Measurements from ENCODE around the gene PTK6.

PTK6 gene

DNA sequence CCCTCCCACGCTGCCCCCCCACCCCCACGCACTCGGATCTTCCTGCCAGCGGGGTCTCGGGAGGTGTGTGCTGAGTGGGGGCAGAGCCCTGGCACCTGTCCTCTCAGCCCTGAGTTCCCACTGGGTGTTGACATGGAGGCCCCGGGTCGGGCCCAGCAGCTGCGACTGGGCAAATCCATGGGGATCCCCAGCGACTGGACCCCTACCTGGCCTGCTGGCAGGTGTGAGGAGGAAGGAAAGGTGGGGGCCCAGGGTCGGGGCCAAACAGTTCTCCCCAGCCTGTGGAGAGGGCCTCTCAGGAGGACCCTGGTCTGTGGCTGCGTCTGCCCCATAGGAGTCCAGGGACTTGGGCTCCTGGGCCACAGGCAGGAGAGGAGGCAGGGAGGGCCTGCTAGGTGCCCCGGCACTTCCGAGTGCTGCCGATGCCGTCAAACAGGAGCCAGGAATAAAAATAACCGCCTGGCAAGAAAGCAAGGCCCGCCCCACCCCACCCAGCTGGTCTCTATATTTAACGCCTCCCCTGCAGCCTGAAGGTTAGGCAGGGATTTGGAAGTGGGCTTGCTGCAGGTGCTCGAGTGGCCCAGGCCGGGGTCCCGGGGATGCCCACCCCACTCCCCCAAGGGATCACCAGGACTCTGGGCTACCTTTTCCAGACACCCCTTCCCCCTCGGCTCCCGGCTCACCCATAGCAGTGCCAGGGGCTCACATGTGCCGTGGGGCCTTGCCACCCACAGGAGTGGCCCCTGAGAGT, 36.9 kb downstream of the PTK6 start:
- Histone ChIP-seq H3K27me3 (ENCODE audit: control insufficient read depth, insufficient read depth, low read length) (peaks cover 74% of the 10 kb centered on the region), H3K4me1 (ENCODE audit: control insufficient read depth, insufficient read depth, low read length) (peaks cover 33% of the 10 kb centered on the region)

DNA sequence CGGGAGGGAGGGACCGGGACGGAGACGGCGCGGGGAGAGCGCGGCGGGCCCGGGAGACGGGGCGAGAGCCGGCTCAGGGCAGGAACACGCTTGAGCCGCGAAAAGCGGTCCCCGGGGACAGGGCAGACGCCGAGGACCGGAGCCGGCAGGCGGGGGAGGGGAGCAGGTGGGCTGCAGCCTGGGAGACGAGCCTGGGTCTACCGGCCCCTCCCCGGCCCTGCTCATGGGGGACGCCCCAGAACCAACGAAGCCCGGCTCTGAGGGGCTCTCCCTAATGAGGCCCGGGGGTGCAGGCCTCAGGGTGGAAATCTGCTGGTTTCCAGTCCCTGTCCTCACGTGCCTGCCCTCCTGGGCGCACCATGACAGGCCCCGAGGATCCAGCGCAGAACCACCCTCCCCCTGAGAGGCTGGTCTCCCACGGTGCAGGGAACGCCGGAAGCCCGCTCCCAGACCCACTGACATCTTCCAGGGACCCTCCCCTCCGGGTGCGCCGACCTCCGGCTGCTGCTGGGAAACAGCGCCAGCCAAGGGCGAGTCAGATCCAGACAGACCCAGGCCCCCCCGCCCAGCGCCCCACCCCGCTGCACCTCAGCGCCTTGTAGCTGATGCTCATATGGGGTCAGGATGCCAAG, 37.7 kb downstream of the PTK6 start:
- Histone ChIP-seq H3K27ac (ENCODE audit: low read depth, low read length) (no peak overlapping the region), H3K36me3 (ENCODE audit: control insufficient read depth, insufficient read depth, low read length) (no peaks in the 10 kb centered on the region), H3K4me3 (ENCODE audit: low read depth, low read length) (peak overlapping the region; percentile 60), H3K27me3 (ENCODE audit: control insufficient read depth, insufficient read depth, low read length) (peaks cover 77% of the 10 kb centered on the region), H3K9me3 (ENCODE audit: control insufficient read depth, insufficient read depth, low read depth, low read length) (no peaks in the 10 kb centered on the region), H3K4me1 (ENCODE audit: control insufficient read depth, insufficient read depth, low read length) (peaks cover 33% of the 10 kb centered on the region), H3K9ac (ENCODE audit: low read length) (no peak overlapping the region)

More for the DNA sequence above, 36.9 kb downstream of the PTK6 start:
- Histone ChIP-seq H3K36me3 (ENCODE audit: control insufficient read depth, insufficient read depth, low read length) (no peaks in the 10 kb centered on the region), H3K27ac (ENCODE audit: low read depth, low read length) (no peak overlapping the region), H3K4me3 (ENCODE audit: low read depth, low read length) (no peak overlapping the region), H3K9me3 (ENCODE audit: control insufficient read depth, insufficient read depth, low read depth, low read length) (peaks cover 4% of the 10 kb centered on the region; the same call in 1 of the 2 replicates), H3K9ac (ENCODE audit: low read length) (no peak overlapping the region)

DNA sequence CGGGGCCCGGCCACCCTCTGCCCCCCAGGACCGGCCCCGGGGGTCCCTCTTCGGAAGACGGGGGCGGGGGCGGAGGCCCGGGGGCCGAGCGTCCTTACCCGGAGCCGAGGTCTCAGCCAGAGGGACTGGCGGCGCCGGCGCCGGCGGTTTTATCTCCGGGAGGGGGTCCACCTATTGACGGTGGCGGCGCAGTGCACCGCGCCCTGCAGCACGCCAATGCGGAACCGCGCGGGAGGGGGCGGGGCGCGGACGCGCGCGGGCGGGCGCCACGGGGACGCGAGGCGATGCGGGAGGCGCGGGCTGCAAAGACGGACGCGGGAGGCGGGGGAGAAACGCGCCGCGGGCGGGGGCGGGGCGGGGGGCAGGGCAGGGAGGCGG, 38.2 kb downstream of the PTK6 start, which contains the start of gene EEF1A2:
TSS of gene EEF1A2 (minus strand) at position 124 of the 378 bp plus-strand sequence. CDS start 1,320 bp downstream, outside the sequence.
- Histone ChIP-seq H3K27ac (ENCODE audit: low read depth, low read length) (no peak within 1 kb of the TSS), H3K9me3 (ENCODE audit: control insufficient read depth, insufficient read depth, low read depth, low read length) (no peaks in the 10 kb centered on the region), H3K4me3 (ENCODE audit: low read depth, low read length) (peak within 1 kb of the TSS; percentile 60), H3K9ac (ENCODE audit: low read length) (no peak within 1 kb of the TSS), H3K4me1 (ENCODE audit: control insufficient read depth, insufficient read depth, low read length) (peaks cover 33% of the 10 kb centered on the region), H3K27me3 (ENCODE audit: control insufficient read depth, insufficient read depth, low read length) (peaks cover 75% of the 10 kb centered on the region), H3K36me3 (ENCODE audit: control insufficient read depth, insufficient read depth, low read length) (no peaks in the 10 kb centered on the region)

DNA sequence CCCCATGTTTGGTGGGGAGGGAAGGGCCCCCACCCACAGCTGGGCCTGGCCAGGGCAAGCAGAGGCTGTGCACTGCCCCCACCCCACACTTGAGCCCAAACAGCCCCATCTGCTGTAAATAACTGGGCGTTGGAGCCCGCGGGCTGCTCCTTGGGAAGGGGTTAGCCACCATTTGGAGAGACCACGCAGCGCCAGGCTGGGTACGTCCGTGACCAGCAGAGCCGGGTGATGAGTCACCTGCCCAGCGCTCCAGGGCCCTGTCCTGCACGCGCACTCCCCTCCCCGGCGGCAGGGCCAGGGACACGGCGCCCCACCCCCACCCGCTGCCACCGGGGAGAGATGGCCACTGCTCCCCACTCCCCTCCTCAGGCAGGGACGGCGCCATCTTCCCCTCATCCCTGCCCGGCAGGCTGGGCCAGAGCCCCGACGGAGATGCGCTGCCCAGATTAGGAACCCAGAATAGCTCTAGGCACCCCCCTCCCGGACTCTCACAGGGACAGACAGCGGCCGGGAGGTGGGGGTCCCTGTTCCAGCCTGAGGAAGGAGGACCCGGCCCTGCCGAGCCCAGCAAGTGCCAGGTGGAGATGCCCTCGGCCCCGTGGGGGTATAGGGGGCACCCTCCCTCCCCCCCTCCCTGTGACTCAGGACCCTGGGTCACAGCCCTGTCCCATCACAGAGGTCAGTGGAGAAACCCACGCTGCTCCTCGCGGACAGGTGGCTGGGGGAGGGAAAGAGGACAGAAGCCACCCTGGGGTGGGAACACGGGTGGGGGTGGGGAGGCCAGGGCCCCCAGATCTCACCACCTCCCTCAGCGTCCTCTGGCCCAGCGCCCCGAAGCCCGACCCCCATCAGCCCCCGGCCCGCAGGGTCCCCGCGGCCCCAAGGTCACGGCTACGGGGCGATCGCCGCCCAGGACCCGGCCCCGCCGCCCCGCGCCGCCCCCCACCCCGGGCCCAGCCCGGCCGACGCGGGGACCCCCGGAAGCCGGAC, 38.9 kb downstream of the PTK6 start:
- H3K9me3 ChIP-seq (ENCODE audit: control insufficient read depth, insufficient read depth, low read depth, low read length), result no peaks in the 10 kb centered on the region
- peaks cover 33% of the 10 kb centered on the region for H3K4me1 ChIP-seq (ENCODE audit: control insufficient read depth, insufficient read depth, low read length)
- peak overlapping the region; percentile 60 for H3K4me3 ChIP-seq (ENCODE audit: low read depth, low read length)
- no peaks in the 10 kb centered on the region for H3K36me3 ChIP-seq (ENCODE audit: control insufficient read depth, insufficient read depth, low read length)
- H3K9ac ChIP-seq (ENCODE audit: low read length), result no peak overlapping the region
- H3K27ac ChIP-seq (ENCODE audit: low read depth, low read length), result no peak overlapping the region
- peaks cover 76% of the 10 kb centered on the region for H3K27me3 ChIP-seq (ENCODE audit: control insufficient read depth, insufficient read depth, low read length)

DNA sequence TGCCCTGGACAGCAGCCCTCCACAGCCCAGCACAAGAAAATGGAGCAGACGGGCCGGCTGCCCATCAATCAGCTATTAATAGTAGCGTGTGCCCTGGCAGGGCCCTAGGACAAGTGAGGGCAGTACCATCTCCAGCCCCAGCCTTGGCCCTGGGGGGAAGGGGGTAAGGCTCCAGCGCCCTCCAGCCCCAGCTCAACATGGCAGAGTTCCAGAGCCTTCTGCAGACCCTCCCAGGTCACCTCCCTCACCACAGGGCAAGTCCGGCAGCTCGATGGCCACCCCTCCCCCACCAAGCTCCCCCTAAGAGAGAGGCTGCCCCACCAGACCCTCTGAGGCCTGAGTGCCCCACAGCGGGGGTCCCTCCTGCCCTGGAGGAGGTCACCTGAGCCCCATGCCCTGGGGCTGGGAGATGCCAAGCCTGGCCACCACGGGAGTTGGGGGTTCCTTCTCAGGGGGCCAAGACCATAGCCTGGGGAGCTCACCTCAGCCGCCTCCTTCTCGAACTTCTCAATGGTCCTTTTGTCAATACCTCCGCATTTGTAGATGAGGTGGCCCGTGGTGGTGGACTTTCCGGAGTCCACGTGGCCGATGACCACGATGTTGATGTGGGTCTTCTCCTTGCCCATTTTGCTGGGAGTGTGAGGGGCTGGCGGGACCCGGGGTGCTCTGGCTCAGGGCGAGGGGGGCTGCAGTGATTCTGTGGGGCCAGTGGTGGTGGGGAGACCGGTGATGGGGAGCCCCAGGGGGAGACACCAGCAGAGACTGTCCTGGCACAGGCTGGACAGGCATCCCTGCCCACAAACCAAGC, 39.8 kb downstream of the PTK6 start:
- Histone ChIP-seq H3K4me3 (ENCODE audit: low read depth, low read length) (peak overlapping the region; percentile 60; the same call in 1 of the 2 replicates), H3K9me3 (ENCODE audit: control insufficient read depth, insufficient read depth, low read depth, low read length) (no peaks in the 10 kb centered on the region), H3K27ac (ENCODE audit: low read depth, low read length) (no peak overlapping the region), H3K27me3 (ENCODE audit: control insufficient read depth, insufficient read depth, low read length) (peaks cover 71% of the 10 kb centered on the region), H3K9ac (ENCODE audit: low read length) (no peak overlapping the region), H3K36me3 (ENCODE audit: control insufficient read depth, insufficient read depth, low read length) (no peaks in the 10 kb centered on the region; the same call in 1 of the 2 replicates), H3K4me1 (ENCODE audit: control insufficient read depth, insufficient read depth, low read length) (peaks cover 27% of the 10 kb centered on the region)

DNA sequence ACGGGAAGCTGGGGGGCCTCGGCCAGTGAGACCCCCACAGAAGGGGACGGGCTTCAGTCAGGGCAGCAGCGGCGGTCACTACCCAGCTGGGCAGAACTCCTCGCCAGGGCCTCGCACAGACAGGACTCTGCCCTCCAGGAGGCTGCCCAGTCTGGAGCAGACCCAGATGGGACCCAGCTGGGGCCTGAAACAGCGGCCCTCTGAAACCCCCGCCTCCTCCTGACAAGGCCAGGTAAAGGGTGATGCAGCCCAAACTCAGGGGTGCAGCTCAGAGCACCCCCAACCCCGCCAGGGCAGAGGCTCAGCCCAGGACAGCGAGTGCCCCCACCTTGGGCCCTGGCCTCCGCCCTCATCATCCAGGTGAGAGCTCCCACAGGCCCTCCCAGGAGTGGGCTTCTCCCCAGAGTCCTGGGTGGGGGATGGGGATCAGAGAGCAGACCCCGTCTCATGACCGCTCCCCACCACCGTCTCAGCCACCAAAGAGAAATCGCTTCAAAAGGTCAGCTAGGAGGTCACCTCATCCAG, 40.5 kb downstream of the PTK6 start:
- H3K4me3 ChIP-seq (ENCODE audit: low read depth, low read length), result peak overlapping the region; percentile 47
- peaks cover 69% of the 10 kb centered on the region for H3K27me3 ChIP-seq (ENCODE audit: control insufficient read depth, insufficient read depth, low read length)
- H3K36me3 ChIP-seq (ENCODE audit: control insufficient read depth, insufficient read depth, low read length), result no peaks in the 10 kb centered on the region; the same call in 1 of the 2 replicates
- H3K4me1 ChIP-seq (ENCODE audit: control insufficient read depth, insufficient read depth, low read length), result peaks cover 22% of the 10 kb centered on the region
- H3K9me3 ChIP-seq (ENCODE audit: control insufficient read depth, insufficient read depth, low read depth, low read length), result no peaks in the 10 kb centered on the region
- H3K27ac ChIP-seq (ENCODE audit: low read depth, low read length), result no peak overlapping the region
- no peak overlapping the region for H3K9ac ChIP-seq (ENCODE audit: low read length)

DNA sequence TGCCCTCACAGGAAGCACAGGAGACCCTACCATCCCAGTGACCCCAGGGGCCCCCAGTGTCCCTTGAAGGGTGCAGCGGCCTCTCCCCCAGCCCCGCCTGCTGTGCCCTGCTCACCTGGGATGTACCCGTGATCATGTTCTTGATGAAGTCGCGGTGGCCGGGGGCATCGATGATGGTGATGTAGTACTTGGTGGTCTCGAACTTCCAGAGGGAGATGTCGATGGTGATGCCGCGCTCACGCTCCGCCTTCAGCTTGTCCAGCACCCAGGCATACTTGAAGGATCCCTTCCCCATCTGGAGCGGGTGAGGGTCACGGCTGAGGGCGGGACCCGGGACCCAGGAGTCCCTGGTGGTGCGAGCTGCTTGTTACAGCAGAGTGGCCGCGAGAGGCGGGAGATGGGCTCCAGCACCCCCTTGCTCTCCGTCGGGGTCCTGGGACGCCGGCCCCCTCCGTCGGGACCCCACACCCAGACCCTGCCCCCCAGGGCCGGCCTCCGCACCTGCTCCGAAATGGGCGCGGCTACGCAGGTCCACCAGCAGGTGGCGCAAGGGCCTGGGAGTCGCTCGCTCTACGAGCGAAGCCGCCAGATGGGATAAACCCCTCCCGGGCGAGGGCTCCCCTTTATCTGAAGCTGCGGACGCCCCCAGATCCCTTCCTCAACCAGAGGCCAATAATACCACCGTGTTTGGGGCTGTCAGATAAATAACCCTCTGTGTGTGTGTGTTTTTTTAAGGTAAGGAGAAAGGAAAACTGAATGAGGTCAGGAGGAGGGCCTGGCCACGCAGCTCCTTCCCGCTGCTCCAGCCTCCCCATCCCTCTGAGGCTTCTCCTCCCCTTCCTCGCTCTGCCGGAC, 41.2 kb downstream of the PTK6 start:
- peak overlapping the region; percentile 47 for H3K4me3 ChIP-seq (ENCODE audit: low read depth, low read length)
- peaks cover 74% of the 10 kb centered on the region for H3K27me3 ChIP-seq (ENCODE audit: control insufficient read depth, insufficient read depth, low read length)
- H3K9me3 ChIP-seq (ENCODE audit: control insufficient read depth, insufficient read depth, low read depth, low read length), result no peaks in the 10 kb centered on the region
- no peak overlapping the region for H3K9ac ChIP-seq (ENCODE audit: low read length)
- H3K27ac ChIP-seq (ENCODE audit: low read depth, low read length), result no peak overlapping the region
- no peaks in the 10 kb centered on the region; the same call in 1 of the 2 replicates for H3K36me3 ChIP-seq (ENCODE audit: control insufficient read depth, insufficient read depth, low read length)
- H3K4me1 ChIP-seq (ENCODE audit: control insufficient read depth, insufficient read depth, low read length), result peaks cover 22% of the 10 kb centered on the region

DNA sequence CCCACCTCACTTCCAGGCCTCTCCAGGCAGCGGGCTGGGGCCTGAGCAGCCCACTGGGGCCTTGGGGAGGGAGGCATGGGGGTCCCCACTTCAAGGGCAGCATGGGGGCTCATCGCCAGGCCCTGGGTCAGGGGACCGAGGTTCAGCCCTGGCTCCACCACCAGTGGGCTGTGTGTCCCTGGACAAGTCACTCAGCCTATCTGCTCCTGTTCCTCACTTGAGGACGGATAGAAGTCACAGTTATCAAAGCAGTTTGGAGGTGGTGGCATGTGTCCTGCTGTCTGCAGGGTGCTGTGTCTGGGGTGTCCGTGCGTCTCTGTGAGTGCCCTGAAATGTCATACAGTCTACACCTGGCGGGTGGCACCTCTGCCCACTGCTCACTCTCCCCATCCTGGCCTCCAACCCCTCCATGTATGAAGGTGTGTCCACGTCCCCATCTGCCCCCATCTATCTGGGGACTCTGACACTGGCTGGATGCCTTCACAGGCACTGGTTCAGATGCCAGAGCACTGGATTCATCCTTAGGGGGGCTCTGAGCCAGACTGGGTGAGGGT, 41.9 kb downstream of the PTK6 start:
- H3K27me3 ChIP-seq (ENCODE audit: control insufficient read depth, insufficient read depth, low read length), result peaks cover 74% of the 10 kb centered on the region
- H3K4me3 ChIP-seq (ENCODE audit: low read depth, low read length), result no peak overlapping the region
- H3K4me1 ChIP-seq (ENCODE audit: control insufficient read depth, insufficient read depth, low read length), result peaks cover 22% of the 10 kb centered on the region
- no peaks in the 10 kb centered on the region; the same call in 1 of the 2 replicates for H3K36me3 ChIP-seq (ENCODE audit: control insufficient read depth, insufficient read depth, low read length)
- no peak overlapping the region for H3K9ac ChIP-seq (ENCODE audit: low read length)
- H3K9me3 ChIP-seq (ENCODE audit: control insufficient read depth, insufficient read depth, low read depth, low read length), result no peaks in the 10 kb centered on the region
- H3K27ac ChIP-seq (ENCODE audit: low read depth, low read length), result no peak overlapping the region

DNA sequence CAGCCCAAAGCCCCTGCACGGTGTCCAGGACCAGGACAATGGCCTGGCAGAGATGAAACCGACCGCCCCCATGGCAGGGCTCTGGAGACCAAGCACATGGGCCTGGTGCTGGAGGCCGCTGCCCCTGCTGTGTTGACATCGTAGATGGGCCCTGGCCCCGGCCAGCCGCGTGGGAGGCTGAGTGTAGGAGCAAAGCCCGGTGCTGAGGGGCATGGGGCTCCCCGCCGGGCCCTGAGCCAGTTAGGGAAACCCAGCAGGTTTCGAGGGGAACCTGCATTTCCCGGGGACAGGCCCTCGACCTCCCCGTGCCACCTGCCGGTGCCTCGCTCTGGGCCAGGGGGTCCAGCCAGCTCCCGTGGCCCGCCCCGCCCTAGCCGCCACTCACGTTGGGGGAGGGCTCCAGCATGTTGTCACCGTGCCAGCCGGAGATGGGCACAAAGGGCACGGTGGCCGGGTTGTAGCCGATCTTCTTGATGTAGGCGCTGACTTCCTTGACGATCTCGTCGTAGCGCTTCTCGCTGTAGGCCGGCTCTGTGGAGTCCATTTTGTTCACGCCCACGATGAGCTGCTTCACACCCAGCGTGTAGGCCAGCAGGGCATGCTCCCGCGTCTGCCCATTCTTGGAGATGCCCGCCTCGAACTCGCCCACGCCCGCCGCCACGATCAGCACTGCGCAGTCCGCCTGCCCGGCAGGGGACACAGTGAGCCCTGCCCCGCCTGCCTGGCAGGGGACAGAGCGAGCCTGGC, 42.6 kb downstream of the PTK6 start:
- Histone ChIP-seq H3K27ac (ENCODE audit: low read depth, low read length) (no peak overlapping the region), H3K36me3 (ENCODE audit: control insufficient read depth, insufficient read depth, low read length) (no peaks in the 10 kb centered on the region; the same call in 1 of the 2 replicates), H3K27me3 (ENCODE audit: control insufficient read depth, insufficient read depth, low read length) (peaks cover 74% of the 10 kb centered on the region), H3K9me3 (ENCODE audit: control insufficient read depth, insufficient read depth, low read depth, low read length) (no peaks in the 10 kb centered on the region), H3K4me1 (ENCODE audit: control insufficient read depth, insufficient read depth, low read length) (peaks cover 22% of the 10 kb centered on the region), H3K9ac (ENCODE audit: low read length) (no peak overlapping the region), H3K4me3 (ENCODE audit: low read depth, low read length) (no peak overlapping the region)
